NCI-H146 treated with DMSO at 0.1 percent for 48 hours (cell line): ENCODE results near the gene HOXB13.

Source experiments
- DNase-seq: peaks from one replicate; lab custom pipeline; 2025; ENCODE audit not compliant: unreplicated experiment; lab: John Stamatoyannopoulos, UW

Gene HOXB13

DNA sequence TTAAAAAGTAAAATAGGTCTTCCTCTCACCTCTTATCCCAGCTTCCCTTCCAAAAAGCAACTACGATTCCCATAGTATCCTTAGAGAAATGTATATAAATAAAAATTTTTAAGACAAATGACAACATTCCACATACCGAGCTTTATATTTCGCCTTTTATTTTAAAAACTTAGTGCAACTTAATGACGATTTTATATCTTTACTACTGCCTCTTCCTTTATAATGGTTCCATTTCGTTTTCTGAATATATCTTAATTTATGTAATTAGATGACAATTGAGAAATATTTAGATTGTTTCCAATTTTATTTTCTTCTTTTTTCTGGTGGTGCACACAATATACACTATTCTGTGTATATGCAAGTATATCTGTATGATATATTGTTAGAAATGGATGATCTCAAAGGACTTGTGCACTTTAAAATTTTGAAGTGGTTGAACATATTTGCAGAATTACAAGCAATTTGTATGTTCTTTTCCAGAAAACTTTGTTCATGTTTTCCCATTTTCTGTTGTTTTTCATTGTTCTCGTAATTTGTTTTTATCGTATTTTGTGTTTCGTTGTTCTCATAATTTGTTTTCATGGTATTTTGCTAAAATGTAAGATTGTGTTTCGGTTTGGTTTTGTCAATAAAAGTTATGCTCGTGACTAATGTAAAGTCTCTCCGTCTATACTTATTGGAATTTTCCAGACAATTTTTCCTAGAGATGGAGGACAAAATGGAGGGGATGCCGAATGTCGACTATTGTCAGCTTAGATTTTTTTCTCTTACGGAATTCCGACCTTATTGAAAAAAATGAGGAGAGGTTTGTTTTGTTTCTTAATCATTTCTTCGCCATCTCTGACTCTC lies 20.4 kb upstream of the HOXB13 start:
- no peak for DNase-seq

DNA sequence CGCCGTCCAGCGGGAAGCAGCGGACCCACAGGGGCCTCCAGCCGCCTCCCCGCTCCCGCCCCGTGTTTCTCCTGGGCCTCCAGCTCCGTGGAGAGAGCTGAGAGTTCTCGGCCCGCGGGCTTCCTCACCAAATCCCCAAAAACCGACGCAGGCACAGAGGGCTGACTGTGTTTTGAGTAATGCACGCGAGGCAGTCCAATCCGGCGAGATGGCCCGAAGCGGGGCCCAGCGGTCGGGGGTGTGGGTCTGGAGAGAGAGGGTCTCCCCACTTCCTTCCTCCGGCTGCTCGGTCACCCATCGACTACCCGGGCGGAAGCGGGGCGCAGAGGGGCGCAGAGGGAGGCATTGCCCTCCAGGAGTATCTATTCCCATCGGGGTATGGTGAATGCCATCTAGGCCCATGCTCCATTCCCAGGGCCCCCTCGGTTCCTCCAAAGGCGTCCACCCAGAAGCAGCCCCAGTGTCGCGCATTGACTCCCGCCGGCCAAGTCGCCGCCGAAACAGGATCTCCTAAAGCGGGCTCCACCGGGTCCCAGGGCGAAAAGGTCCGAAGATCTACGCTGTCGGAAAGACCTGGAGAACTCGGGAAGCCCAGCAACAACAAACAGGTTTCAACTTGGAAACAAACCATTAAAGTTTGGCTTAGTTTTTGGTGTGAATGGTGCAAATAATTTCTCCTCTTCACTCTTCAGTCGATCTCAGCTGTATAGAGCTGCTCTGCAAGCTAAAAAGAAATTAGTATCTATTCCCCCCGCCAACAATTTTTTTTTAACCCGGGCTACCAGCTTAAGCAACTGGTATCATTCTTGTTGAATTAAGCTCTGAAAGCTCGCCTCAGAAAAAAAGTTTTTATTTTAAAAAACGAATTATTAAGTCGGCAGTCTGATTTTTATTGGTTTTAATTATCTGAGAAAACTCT lies 19.2 kb upstream of the HOXB13 start:
- DNase-seq, result no peak

DNA sequence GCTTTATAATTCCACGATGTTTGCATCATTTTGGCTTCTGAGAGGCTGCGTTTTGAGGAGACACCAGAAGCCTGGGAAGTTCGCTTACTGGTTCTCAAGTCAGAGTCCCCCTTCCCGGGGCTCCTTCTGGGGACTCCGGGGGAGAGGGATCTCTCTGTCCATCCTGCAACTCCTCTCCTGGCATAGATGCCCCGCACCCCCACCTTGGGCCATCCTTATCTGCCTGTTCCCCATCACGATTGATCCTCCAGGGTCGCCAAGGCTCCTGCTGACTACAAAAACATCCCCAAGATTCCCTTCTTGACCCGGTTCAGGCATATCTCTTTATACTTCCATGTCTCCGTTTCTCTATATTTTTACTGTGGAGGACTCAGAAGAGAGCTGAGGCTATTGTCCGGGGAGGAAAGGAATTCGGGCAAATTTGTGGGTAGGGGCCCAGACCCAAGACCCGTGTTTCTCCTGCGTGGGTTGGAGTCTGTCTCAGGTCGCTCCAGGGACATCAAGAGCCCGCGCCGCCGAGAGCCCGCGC lies 18.4 kb upstream of the HOXB13 start:
- DNase-seq, result no peak

DNA sequence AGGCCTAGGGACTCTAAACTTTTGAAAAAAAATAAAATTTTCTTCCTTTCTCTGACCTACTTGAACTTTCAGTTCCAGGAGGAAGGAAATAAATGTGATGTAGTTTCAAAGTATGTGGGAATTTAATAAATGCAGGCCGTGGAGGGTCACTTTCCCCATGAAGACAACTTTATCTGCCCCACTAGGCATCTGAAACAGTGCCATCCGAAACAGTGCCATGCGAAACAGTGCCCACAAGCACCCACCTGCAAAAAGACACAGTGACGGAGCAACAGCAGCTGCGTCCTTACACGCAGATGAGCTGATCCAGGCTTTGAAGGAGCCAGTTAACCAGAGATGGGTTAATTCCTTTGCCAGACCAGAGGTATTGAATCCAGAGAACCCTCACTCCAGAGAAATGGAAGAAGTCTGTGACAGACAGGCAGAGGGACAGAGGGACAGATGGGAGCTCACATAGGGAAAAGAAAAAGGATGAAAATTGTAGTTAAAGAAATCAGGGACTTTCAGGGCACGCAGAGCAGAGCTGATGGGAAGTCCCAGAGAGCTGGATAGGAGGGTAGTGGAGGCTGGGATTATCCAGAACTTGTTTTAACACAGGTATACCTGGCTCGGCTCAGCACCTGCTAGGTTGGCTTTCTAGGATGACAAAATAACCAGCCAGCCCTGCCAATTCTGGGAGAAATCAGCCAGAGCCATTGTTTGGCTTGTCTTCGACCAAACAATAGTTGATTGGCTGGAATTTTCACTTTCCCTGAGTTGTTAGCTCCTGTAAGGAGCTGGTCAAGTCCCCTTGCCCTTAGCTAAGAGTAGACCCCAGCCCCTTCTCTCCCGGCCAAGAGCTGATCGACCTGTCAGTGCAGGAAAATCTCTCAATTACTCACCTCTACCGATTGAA lies 17.1 kb upstream of the HOXB13 start:
- DNase-seq, result no peak

DNA sequence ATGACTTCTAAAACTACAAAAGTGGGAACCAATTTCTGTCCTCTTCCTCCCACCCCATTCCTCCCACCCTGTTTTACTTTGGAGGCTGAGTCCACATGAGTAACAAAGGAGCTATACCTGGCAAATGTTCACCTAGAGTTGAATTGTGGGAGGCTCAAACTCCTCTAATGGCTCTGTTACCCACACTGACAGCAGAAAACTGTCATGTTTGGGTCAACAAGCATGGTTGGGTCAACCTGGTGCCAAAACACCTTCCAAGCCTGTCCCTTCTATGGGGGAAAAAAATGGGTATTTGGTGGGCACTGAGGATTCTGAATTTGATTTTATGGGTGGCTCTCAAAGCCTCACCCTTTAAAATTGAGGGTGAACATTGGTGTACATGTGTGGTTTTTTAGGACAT lies 12.0 kb upstream of the HOXB13 start:
- no peak for DNase-seq

DNA sequence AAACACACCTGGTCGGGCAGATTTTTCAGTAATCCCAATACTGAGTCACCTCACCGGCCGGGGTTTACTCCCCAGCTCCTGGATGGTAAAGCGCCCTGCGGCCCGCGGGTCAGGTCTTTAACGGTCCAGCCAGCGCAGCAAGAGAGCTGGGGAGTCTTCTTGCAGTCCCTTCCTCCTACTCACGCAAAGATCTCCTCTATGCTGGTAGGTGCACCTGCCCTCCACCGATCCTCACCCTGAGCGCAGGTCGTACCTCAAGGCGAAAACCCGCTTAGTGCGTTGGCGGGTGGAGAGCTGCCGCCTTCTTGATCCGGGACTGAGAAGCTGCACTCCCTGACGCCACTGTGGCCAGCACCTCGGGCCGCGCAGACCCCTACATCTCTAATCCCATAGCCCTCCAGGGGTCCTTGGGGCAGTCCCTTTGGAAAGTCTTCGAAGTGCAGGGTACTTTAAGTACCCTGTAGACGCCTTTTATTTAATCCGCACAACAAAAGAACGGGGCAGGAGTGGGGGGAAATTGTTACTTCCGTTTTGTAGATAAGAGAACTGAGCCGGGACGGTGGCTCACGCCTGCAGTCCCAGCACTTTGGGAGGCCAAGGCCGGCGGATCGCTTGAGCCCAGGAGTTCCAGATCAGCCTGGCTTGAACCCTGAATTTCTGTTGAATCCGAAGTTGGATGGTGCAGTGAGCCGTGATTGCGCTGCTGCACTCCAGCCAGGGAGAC lies 10.4 kb upstream of the HOXB13 start:
- DNase-seq, result no peak

DNA sequence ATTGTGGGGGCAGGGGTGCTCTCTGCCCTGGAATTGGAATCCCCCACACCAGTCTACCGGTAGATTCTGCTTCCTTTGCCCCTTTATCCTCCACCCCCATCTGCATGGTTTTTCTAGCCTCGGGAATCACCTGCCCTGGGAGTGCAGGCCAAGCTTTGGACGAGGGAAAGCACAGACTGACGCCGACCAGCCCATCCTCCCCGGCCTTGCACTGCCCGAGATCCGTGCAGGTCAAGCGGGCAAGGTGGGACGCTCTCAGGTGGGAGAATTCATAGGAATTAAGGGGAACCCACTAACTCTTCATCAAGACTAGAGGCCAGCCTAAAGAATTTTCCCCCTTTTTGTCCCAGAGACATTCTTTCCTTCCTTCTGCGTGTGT lies 9.9 kb upstream of the HOXB13 start:
- no peak for DNase-seq

DNA sequence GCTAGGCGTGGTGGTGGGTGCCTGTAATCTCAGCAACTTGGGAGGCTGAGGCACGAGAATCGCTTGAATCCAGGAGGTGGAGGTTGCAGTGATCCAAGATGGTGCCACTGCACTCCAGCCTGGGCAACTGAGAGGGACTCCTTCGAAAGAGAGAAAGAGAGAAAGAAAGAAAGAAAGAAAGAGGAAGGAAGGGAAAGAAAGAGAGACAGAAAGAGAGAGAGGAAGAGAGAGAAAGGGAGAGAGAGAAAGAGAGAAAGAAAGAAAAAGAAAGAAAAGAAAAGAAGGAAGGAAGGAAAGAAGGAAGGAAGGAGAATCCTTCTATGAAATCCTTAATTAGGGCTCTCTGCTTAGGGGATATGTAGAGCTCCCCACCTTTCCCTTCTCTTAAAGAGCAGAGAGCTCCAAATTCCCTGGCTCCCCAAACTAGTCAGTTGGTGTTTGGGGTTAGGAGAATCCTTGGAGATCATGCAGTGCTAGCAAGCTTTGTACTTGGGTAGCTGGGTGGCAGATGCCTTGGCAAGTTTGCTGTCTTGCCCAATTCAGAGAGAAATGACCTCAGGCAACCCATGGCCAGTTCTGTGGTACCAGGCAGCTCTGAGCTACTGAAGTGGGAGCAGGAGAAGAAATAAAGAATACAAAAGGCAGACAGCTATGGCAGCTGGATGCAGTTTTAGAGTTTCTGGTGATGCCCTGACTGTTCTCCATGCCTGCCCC lies 8.9 kb upstream of the HOXB13 start:
- no peak for DNase-seq

DNA sequence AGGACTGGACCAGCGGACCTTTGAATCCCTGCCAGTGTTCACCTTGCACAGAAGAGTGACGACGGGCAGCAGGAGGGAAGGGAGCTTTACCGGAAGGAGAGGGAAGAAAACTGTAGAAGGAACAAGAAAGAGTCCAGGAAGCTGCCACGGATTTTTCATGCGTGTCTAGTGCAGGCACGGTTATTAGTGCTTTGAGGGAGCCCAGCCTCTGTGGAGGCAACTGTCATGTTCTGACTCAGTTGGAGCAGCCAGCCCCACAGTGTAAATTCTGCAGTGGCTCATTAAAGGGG lies 6.5 kb upstream of the HOXB13 start:
- DNase-seq, result no peak

DNA sequence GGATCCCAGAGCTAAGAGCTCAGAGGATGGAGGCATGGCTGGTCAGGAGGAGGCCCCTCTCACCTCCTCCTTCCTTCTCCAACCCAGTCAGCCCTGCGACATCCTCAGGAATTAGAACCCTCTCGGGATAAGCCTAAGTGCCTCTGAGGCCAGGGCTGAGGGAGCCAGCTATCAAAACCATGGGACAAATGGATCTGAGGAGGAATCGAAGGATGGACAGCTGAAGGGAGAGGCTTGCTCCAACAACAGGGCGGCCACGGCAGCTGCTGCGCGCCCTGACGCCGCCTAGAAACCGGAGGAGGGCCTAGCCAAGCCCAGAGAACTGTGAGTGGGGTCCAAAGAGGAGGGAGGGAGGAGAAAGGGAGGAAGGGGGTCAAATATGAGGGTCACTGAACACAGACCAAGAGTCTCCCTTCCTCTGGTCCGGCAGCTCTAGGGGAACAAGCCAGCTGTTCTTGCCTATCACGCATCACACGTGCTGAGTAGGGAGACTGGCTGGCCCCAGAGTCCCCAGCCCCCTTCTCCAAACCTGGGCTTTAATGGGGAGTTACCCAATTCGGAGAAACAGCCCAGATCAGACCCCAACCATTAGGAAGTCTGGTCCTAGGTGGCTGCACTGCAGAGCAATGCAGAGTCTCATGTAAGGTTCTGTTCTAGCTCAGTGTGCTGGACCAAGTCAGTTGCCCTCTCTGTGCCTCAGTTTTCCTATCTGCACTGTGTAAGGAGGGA lies 5.9 kb upstream of the HOXB13 start:
- DNase-seq, result no peak

DNA sequence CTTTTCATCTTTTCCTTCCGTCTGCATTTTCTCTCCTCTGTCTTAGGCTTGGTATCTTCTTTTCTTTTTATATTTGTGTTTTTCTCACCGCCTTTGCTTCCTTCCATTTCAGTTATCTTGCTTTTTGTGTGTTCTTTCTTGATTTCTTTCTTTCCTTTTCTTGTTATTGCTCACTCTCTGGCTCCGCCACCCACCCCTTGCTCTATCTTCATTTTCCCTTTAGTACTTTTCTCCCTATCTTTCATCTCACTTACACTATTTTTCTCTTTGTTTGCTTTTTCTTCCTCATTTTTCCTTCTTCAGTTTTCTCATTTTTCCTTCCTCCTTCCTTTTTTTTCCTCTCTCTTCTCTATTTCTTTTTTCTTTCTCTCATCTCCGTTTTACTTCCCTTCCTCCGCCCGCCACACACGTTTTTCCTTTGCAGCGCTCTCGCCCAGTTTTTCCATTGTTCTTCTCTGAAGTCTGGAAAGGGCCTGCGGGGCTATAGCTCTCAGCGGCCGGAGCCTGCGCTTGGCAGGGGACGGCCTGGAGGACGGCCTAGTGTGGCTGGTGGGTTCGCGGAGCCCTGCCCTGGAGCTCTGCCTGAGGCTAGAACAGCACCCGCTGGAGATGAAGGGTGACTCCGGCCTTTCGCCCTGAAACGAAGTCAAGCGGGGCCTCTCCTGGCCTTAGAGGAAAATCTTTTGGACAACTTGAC lies 5.2 kb upstream of the HOXB13 start:
- DNase-seq, result no peak

DNA sequence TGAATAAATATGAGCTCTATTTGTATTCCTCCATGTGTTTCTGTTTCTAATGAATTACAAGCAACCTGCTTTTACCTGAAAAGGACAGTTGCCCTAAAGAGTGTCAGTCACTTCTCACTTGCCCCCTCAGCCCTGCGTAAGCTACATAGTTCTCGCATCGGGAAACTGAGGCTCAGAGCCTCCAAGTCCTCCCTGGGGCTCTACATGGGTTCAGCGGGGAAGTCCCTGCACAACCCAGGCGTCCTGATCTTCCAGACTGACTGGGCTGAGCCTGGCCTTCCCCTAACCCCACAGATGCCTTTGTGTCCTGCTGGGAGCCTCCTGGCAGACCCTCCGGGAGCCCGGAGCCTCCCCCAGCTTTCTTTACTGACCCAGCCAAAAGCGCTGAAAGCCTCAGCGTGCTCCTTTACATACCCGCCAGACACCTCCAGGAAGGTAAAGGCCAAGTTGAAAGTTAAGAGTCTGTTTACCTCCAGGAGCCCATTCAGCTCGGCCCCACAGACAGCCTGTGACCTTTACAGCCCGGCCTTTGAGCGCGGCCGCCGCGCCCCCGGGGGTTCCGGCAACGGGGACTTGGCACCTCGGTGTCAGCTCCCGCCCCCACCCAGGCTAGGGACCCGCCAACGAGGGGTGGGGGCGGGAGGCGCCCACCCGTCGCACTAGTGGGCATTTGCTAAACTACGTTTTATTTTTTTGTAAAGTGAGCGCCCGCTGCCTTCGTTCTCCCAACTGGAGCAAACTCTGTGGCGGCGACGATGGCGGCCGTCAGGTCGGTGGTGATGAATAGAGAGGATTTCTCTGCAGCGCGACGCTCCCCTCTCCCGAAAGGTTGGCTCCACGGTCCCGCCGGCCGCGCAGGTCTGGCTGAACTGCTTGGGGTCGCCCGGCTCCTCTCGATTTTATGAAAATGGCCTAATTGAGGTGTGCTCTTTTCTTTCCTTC lies 4.4 kb upstream of the HOXB13 start:
- DNase-seq, result no peak

DNA sequence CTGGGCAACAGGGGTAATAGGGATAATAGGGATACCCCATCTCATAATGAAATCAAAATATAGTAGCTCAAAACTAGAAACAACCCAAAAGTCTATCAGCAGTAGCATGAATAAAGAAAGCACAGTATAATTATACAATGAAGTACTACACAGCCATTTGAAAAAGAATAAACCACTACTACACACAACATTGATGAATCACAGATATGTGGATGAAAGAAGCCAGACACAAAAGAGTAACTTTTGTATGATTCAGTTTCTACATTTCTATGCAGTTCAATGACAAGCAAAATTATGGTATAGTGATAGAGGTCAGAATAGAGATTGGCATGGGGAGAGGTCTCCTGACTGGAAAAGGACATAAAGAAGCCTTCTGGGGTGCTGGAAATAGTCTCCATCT lies 2.8 kb upstream of the HOXB13 start:
- DNase-seq, result no peak

DNA sequence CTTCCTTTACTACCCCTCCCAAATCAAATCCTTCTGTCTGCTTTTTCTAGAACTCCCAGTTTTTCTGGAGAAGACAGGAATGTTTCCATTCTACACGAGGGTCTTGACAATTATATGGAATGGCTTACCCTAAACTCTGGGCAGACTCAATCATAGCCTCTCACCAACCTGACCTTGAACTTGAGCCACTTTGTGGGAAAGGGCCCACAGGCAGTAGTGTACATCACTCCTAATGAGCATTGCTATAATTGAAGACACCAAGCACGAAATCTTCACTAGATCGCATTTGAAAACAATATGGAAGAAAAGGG lies 1.6 kb upstream of the HOXB13 start:
- no peak for DNase-seq

DNA sequence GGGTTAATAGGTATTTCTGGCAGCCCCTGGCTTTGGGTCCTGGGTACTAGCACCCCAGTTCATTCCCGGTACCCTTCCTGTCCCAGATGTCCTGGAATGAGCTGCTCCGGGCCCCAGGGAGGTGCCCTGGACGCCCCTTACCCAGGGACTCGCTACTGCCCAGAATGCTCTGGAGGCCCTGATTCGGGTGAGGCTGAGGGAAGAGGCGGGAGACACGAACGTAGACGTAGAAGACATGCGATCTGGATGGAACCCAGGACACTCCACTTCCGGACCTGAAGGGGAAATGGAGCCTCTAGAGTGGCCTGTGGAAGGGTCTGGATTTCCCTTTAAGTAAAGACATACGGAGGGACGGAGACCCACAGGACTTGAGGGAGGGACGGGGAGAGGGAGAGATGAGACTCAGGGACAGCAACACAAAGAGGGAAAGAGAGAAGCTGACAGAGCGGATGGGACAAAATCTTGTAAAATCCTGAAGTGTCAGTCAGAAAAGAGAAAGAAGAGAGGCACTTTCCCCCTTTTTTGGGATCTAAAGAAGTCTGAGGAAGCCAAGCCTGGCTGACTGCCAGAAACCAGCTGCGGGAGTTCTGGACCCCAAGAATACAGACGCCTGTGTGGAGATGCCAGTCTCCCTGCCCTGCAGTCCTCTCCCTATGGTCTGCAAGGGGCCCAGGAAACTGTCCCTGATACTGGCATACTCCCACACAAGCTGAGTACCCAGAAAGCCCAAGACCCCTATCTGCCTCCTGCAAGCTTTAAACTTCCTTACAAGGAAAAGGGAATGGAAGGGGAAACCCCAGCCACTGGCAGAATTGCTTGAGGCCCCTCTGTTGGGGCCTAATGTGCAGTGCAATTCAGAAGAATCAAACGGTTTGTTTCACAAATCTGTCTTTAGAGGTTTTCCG lies 1.0 kb upstream of the HOXB13 start:
- DNase-seq, result no peak

DNA sequence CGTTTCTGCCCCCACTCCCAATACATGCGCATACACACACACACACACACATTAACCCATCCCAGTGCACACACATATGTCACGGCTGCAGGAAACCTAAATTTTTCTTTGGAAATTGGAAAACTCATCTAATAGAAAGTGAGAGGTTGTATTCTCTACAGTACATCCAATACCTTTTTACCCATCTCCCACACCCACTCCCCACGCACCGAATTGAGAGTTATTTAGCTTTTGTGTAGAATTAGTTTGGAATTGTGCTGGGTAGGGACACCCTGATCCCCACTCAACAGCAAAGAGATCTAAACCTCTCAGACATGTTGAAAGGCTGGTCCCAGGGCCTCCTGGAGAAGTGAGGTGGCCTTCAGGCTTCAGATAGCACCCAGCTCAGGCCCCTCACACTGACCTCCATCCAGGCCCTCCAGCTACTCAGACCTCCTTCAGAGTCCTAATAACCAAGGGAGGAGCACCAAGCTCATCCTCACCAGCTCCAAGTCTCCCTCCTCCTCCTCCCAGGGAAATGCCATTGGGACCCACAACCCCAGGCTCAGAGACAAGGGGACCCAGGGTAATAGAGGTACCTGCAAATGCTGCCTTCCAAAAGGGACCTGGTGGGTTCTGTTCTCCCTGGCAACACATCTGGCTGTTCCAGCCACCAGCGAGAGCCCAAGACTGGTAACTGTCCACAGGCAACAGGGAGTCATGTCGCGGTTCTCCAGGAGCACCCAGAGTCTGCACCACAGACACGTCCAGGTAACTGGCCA lies 955 bp downstream of the HOXB13 start:
- no peak for DNase-seq
